ENCODE data around the gene TIGD3.

TIGD3 gene

GRCh38 chr11:65376138-65376713, 21.7 kb downstream of the TIGD3 start:
- TF ChIP-seq CTCF (IDR thresholded peaks at IDR 0.05; ENCODE audit: insufficient read depth, low read length, poor library complexity, severe bottlenecking) = no peak
- Histone ChIP-seq H3K4me3 (replicated peaks; ENCODE audit: low read depth, low read length) (no peak overlapping the region), H3K36me3 (ENCODE audit: control insufficient read depth, insufficient read depth, low read length) (peaks cover 11% of the 10 kb centered on the region), H3K27me3 (replicated peaks; ENCODE audit: control insufficient read depth, insufficient read depth, low read length) (no peaks in the 10 kb centered on the region)
- DNase-seq (ENCODE audit: extremely low read depth, insufficient read length) = no peak

- TF ChIP-seq CTCF (IDR thresholded peaks at IDR 0.05; ENCODE audit: insufficient read depth, low read length, poor library complexity, severe bottlenecking) = no peak
- H3K27me3 ChIP-seq (replicated peaks; ENCODE audit: control insufficient read depth, insufficient read depth, low read length) = no peaks in the 10 kb centered on the region
- peaks cover 11% of the 10 kb centered on the region for H3K36me3 ChIP-seq (ENCODE audit: control insufficient read depth, insufficient read depth, low read length)
- no peak for DNase-seq (ENCODE audit: extremely low read depth, insufficient read length)
- no peak overlapping the region for H3K4me3 ChIP-seq (replicated peaks; ENCODE audit: low read depth, low read length)
These were observed 22.5 kb downstream of the TIGD3 start for GRCh38 chr11:65377036-65377435.

GRCh38 chr11:65377777-65378176, 23.2 kb downstream of the TIGD3 start:
- TF ChIP-seq CTCF (IDR thresholded peaks at IDR 0.05; ENCODE audit: insufficient read depth, low read length, poor library complexity, severe bottlenecking) = no peak
- Histone ChIP-seq H3K36me3 (ENCODE audit: control insufficient read depth, insufficient read depth, low read length) (peaks cover 11% of the 10 kb centered on the region), H3K27me3 (replicated peaks; ENCODE audit: control insufficient read depth, insufficient read depth, low read length) (no peaks in the 10 kb centered on the region), H3K4me3 (replicated peaks; ENCODE audit: low read depth, low read length) (no peak overlapping the region)
- no peak for DNase-seq (ENCODE audit: extremely low read depth, insufficient read length)

- H3K36me3 ChIP-seq (ENCODE audit: control insufficient read depth, insufficient read depth, low read length) = peaks cover 11% of the 10 kb centered on the region
- H3K27me3 ChIP-seq (replicated peaks; ENCODE audit: control insufficient read depth, insufficient read depth, low read length) = no peaks in the 10 kb centered on the region
- H3K4me3 ChIP-seq (replicated peaks; ENCODE audit: low read depth, low read length) = no peak overlapping the region
- no peak for DNase-seq (ENCODE audit: extremely low read depth, insufficient read length)
- no peak for TF ChIP-seq CTCF (IDR thresholded peaks at IDR 0.05; ENCODE audit: insufficient read depth, low read length, poor library complexity, severe bottlenecking)
These were observed 23.8 kb downstream of the TIGD3 start for GRCh38 chr11:65378208-65378927.

- Histone ChIP-seq H3K27me3 (replicated peaks; ENCODE audit: control insufficient read depth, insufficient read depth, low read length) (no peaks in the 10 kb centered on the region), H3K36me3 (ENCODE audit: control insufficient read depth, insufficient read depth, low read length) (peaks cover 11% of the 10 kb centered on the region), H3K4me3 (replicated peaks; ENCODE audit: low read depth, low read length) (no peak overlapping the region)
- no peak for TF ChIP-seq CTCF (IDR thresholded peaks at IDR 0.05; ENCODE audit: insufficient read depth, low read length, poor library complexity, severe bottlenecking)
- no peak for DNase-seq (ENCODE audit: extremely low read depth, insufficient read length)
These were observed 24.5 kb downstream of the TIGD3 start for GRCh38 chr11:65378928-65379638.

Measured in GM06990 (cell line).